Activated naive CD4-positive, alpha-beta T cell treated with anti-CD3 and anti-CD28 coated beads for 36 hours (primary cell): ENCODE results near the gene RASA2. TPM values are rescaled to one million over a fixed set of nuclear protein-coding genes. Genes with fewer than 3 reads are reported as not detected.

ENCODE experiments used
- CTCF ChIA-PET: fragments of 350-600 bp; sonication (Branson Sonifier 250); formaldehyde crosslinking; loops from one replicate; lab custom pipeline; 2021; ENCODE audit warnings: antibody characterized with exemption; lab: Charles Lee
- DNase-seq: peaks from one replicate; pipeline ENCODE4 v3.0.0-alpha.2; 2020
- H3K27ac Mint-ChIP-seq: one replicate; pipeline ENCODE4 v1.8.0; 2021; ENCODE audit warnings: mild to moderate bottlenecking, mixed read lengths
- H3K27me3 Mint-ChIP-seq: one replicate; pipeline ENCODE4 v1.8.0; 2021; ENCODE audit warnings: low read depth, mixed read lengths
- H3K36me3 Mint-ChIP-seq: one replicate; pipeline ENCODE4 v1.8.0; 2021; ENCODE audit warnings: low read depth, mixed read lengths
- H3K4me1 Mint-ChIP-seq: one replicate; pipeline ENCODE4 v1.8.0; 2021; ENCODE audit warnings: low read depth, mixed read lengths
- H3K4me3 Mint-ChIP-seq: one replicate; pipeline ENCODE4 v1.8.0; 2021; ENCODE audit warnings: mild to moderate bottlenecking, moderate library complexity, mixed read lengths
- H3K9me3 Mint-ChIP-seq: one replicate; pipeline ENCODE4 v1.8.0; 2021; ENCODE audit warnings: mixed read lengths
- intact Hi-C: fragments of 100-400 bp; cut with micrococcal nuclease; formaldehyde crosslinking; loops from one replicate; pipeline ENCODE4 v1.15.1; 2023
- total RNA-seq, 2 experiments: library from RNA; stranded (reverse); gene quantifications; one replicate each; pipeline ENCODE4 v1.2.3, GENCODE V29; 2021

The RASA2 gene
- total RNA-seq, 2 experiments from 2014 or later: 24.0 to 27.5 TPM

- Mint-ChIP-seq H3K4me3 (no peak overlapping the region), H3K27ac (no peak overlapping the region), H3K36me3 (no peaks in the 10 kb centered on the region), H3K27me3 (no peaks in the 10 kb centered on the region), H3K9me3 (no peaks in the 10 kb centered on the region), H3K4me1 (peaks cover 3% of the 10 kb centered on the region)
- intact Hi-C loops: loop anchor here (10.0 kb wide), 1 partner anchor 277 kb away; the partner anchor contains the start of gene ZBTB38
- CTCF ChIA-PET: interaction anchor here (0.6 to 4.0 kb wide), 2 partner anchors 9 to 183 kb away, joined by 3 to 48 read pairs; no protein-coding TSS in a partner anchor
- DNase-seq: no peak
These were observed 155.4 kb downstream of the RASA2 start for GRCh38 chr3:141642215-141642614.

GRCh38 chr3:141643391-141643790 is 156.6 kb downstream of the RASA2 start:
- no peak for DNase-seq
- intact Hi-C loops: loop anchor here (10.0 kb wide), 1 partner anchor 279 kb away; the partner anchor contains the start of gene ZBTB38
- no peak overlapping the region for H3K27ac Mint-ChIP-seq
- CTCF ChIA-PET: interaction anchor here (0.6 to 4.0 kb wide), 7 partner anchors 22 to 331 kb away, joined by 3 to 48 read pairs (median 4); no protein-coding TSS in a partner anchor
- no peaks in the 10 kb centered on the region for H3K36me3 Mint-ChIP-seq
- no peaks in the 10 kb centered on the region for H3K9me3 Mint-ChIP-seq
- no peaks in the 10 kb centered on the region for H3K27me3 Mint-ChIP-seq
- no peak overlapping the region for H3K4me3 Mint-ChIP-seq
- peaks cover 3% of the 10 kb centered on the region for H3K4me1 Mint-ChIP-seq

- no peak for DNase-seq
- Mint-ChIP-seq H3K4me1 (peaks cover 3% of the 10 kb centered on the region), H3K9me3 (no peaks in the 10 kb centered on the region), H3K27ac (no peak overlapping the region), H3K36me3 (no peaks in the 10 kb centered on the region), H3K4me3 (no peak overlapping the region), H3K27me3 (no peaks in the 10 kb centered on the region)
- CTCF ChIA-PET: interaction anchor here (0.6 to 4.0 kb wide), 8 partner anchors 22 to 185 kb away, joined by 3 to 48 read pairs (median 4); no protein-coding TSS in a partner anchor
- intact Hi-C loops: loop anchor here (1.0 to 10.0 kb wide), 2 partner anchors 183 to 279 kb away; partner anchors contain the start of gene ZBTB38
These were observed 157.0 kb downstream of the RASA2 start for GRCh38 chr3:141643796-141644195.

GRCh38 chr3:141644931-141645330 is 158.1 kb downstream of the RASA2 start:
- CTCF ChIA-PET: interaction anchor here (0.6 to 4.0 kb wide), 18 partner anchors 10 to 284 kb away, joined by 3 to 48 read pairs (median 4); no protein-coding TSS in a partner anchor
- no peaks in the 10 kb centered on the region for H3K27me3 Mint-ChIP-seq
- no peaks in the 10 kb centered on the region for H3K36me3 Mint-ChIP-seq
- peaks cover 3% of the 10 kb centered on the region for H3K4me1 Mint-ChIP-seq
- H3K9me3 Mint-ChIP-seq: no peaks in the 10 kb centered on the region
- H3K4me3 Mint-ChIP-seq: no peak overlapping the region
- DNase-seq: peak; percentile 86
- intact Hi-C loops: loop anchor here (1.0 to 10.0 kb wide), 6 partner anchors 69 to 333 kb away; partner anchors contain the start of gene ZBTB38
- no peak overlapping the region for H3K27ac Mint-ChIP-seq

GRCh38 chr3:141646760-141647561 is 160.1 kb downstream of the RASA2 start:
- intact Hi-C loops: loop anchor here (5.0 to 10.0 kb wide), 3 partner anchors 85 to 335 kb away; partner anchors contain the start of gene ZBTB38

GRCh38 chr3:141647562-141647915 is 160.7 kb downstream of the RASA2 start:
- Mint-ChIP-seq H3K36me3 (no peaks in the 10 kb centered on the region), H3K4me1 (peaks cover 3% of the 10 kb centered on the region), H3K27ac (no peak overlapping the region), H3K4me3 (no peak overlapping the region), H3K27me3 (no peaks in the 10 kb centered on the region), H3K9me3 (no peaks in the 10 kb centered on the region)
- DNase-seq: no peak
- intact Hi-C loops: loop anchor here (5.0 to 10.0 kb wide), 3 partner anchors 85 to 335 kb away; partner anchors contain the start of gene ZBTB38
- CTCF ChIA-PET: interaction anchor here (0.8 to 1.0 kb wide), 3 partner anchors 15 to 227 kb away, joined by 3 read pairs; no protein-coding TSS in a partner anchor

More at GRCh38 chr3:141646760-141647561, 160.1 kb downstream of the RASA2 start:
- H3K9me3 Mint-ChIP-seq: no peaks in the 10 kb centered on the region
- CTCF ChIA-PET: interaction anchor here (0.6 to 0.9 kb wide), 4 partner anchors 14 to 326 kb away, joined by 3 to 4 read pairs (median 4); no protein-coding TSS in a partner anchor
- no peak overlapping the region for H3K27ac Mint-ChIP-seq
- no peak for DNase-seq
- no peaks in the 10 kb centered on the region for H3K36me3 Mint-ChIP-seq
- peaks cover 3% of the 10 kb centered on the region for H3K4me1 Mint-ChIP-seq
- H3K4me3 Mint-ChIP-seq: no peak overlapping the region
- no peaks in the 10 kb centered on the region for H3K27me3 Mint-ChIP-seq

- H3K27ac Mint-ChIP-seq: no peak overlapping the region
- H3K36me3 Mint-ChIP-seq: no peaks in the 10 kb centered on the region
- no peak for DNase-seq
- intact Hi-C loops: loop anchor here (5.0 to 10.0 kb wide), 3 partner anchors 86 to 336 kb away; partner anchors contain the start of gene ZBTB38
- H3K4me1 Mint-ChIP-seq: peaks cover 3% of the 10 kb centered on the region
- H3K4me3 Mint-ChIP-seq: no peak overlapping the region
- no peaks in the 10 kb centered on the region for H3K27me3 Mint-ChIP-seq
- CTCF ChIA-PET: interaction anchor here (0.8 to 1.0 kb wide), 2 partner anchors 189 to 227 kb away, joined by 3 read pairs; no protein-coding TSS in a partner anchor
- H3K9me3 Mint-ChIP-seq: no peaks in the 10 kb centered on the region
These were observed 161.5 kb downstream of the RASA2 start for GRCh38 chr3:141648055-141648910.

GRCh38 chr3:141649871-141650270 is 163.0 kb downstream of the RASA2 start:
- CTCF ChIA-PET: interaction anchor here (0.6 to 0.7 kb wide), 2 partner anchors 25 to 194 kb away, joined by 3 to 4 read pairs; no protein-coding TSS in a partner anchor
- Mint-ChIP-seq H3K4me1 (peaks cover under 1% of the 10 kb centered on the region), H3K4me3 (no peak overlapping the region), H3K27ac (no peak overlapping the region), H3K27me3 (no peaks in the 10 kb centered on the region), H3K36me3 (no peaks in the 10 kb centered on the region), H3K9me3 (no peaks in the 10 kb centered on the region)
- intact Hi-C loops: loop anchor here (5.0 to 10.0 kb wide), 3 partner anchors 88 to 338 kb away; partner anchors contain the start of gene ZBTB38
- DNase-seq: no peak

- H3K9me3 Mint-ChIP-seq: no peaks in the 10 kb centered on the region
- DNase-seq: no peak
- no peak overlapping the region for H3K4me3 Mint-ChIP-seq
- no peaks in the 10 kb centered on the region for H3K4me1 Mint-ChIP-seq
- CTCF ChIA-PET: interaction anchor here (0.6 kb wide), 1 partner anchor 195 kb away, joined by 3 read pairs; no protein-coding TSS in a partner anchor
- no peak overlapping the region for H3K27ac Mint-ChIP-seq
- intact Hi-C loops: no loop called here
- no peaks in the 10 kb centered on the region for H3K27me3 Mint-ChIP-seq
- no peaks in the 10 kb centered on the region for H3K36me3 Mint-ChIP-seq
These were observed 164.0 kb downstream of the RASA2 start for GRCh38 chr3:141650783-141651182.

GRCh38 chr3:141651409-141651808 is 164.6 kb downstream of the RASA2 start:
- no peak overlapping the region for H3K27ac Mint-ChIP-seq
- CTCF ChIA-PET: no interaction called here
- DNase-seq: no peak
- no peaks in the 10 kb centered on the region for H3K9me3 Mint-ChIP-seq
- H3K27me3 Mint-ChIP-seq: no peaks in the 10 kb centered on the region
- no peaks in the 10 kb centered on the region for H3K36me3 Mint-ChIP-seq
- no peak overlapping the region for H3K4me3 Mint-ChIP-seq
- no peaks in the 10 kb centered on the region for H3K4me1 Mint-ChIP-seq
- intact Hi-C loops: no loop called here

- H3K36me3 Mint-ChIP-seq: no peaks in the 10 kb centered on the region
- intact Hi-C loops: no loop called here
- H3K4me1 Mint-ChIP-seq: no peaks in the 10 kb centered on the region
- CTCF ChIA-PET: interaction anchor here (1.1 kb wide), 1 partner anchor 14 kb away, joined by 4 read pairs; no protein-coding TSS in a partner anchor
- no peak overlapping the region for H3K27ac Mint-ChIP-seq
- no peaks in the 10 kb centered on the region for H3K9me3 Mint-ChIP-seq
- no peak overlapping the region for H3K4me3 Mint-ChIP-seq
- DNase-seq: no peak
- H3K27me3 Mint-ChIP-seq: peaks cover 7% of the 10 kb centered on the region
These were observed 165.5 kb downstream of the RASA2 start for GRCh38 chr3:141652349-141652748.
